ENCODE results near the gene TBC1D14.

Gene TBC1D14

DNA sequence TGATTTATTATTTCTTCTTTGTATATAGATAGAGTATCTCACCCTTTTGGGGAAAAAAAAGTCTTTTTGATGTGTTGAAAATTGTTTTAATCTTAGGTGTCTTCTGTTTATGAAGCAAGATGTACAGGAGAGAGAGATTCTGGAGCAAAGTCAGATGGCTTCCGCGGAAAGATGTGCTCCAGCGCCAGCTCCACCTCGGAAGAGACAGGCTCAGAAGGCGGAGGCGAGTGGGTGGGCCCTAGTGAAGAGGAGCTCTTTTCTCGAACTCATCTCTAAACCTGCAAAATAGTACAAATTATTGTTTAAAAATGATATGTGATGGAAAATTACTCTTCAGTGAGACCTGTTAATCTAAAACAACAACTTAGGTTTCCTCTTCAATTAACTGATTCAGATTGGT is 28.9 kb upstream of the TBC1D14 start:
- Histone ChIP-seq H3K27ac (ENCODE audit: low read depth, low read length) (no peak overlapping the region), H3K9me3 (ENCODE audit: control insufficient read depth, insufficient read depth, low read length) (no peaks in the 10 kb centered on the region), H3K27me3 (ENCODE audit: control insufficient read depth, insufficient read depth, low read length) (no peaks in the 10 kb centered on the region), H3K4me3 (ENCODE audit: low read depth, low read length) (no peak overlapping the region), H3K36me3 (ENCODE audit: control insufficient read depth, insufficient read depth, low read length) (peaks cover 68% of the 10 kb centered on the region), H3K9ac (ENCODE audit: low read depth, low read length) (no peak overlapping the region), H3K4me1 (ENCODE audit: control insufficient read depth, insufficient read depth, low read length) (peaks cover 4% of the 10 kb centered on the region; the same call in 1 of the 2 replicates)

- Histone ChIP-seq H3K27me3 (ENCODE audit: control insufficient read depth, insufficient read depth, low read length) (no peaks in the 10 kb centered on the region), H3K4me1 (ENCODE audit: control insufficient read depth, insufficient read depth, low read length) (peaks cover 4% of the 10 kb centered on the region; the same call in 1 of the 2 replicates), H3K36me3 (ENCODE audit: control insufficient read depth, insufficient read depth, low read length) (peaks cover 56% of the 10 kb centered on the region), H3K27ac (ENCODE audit: low read depth, low read length) (no peak overlapping the region), H3K9me3 (ENCODE audit: control insufficient read depth, insufficient read depth, low read length) (no peaks in the 10 kb centered on the region), H3K4me3 (ENCODE audit: low read depth, low read length) (no peak overlapping the region), H3K9ac (ENCODE audit: low read depth, low read length) (no peak overlapping the region)
Measured at GRCh38 chr4:6881908-6882307, 27.7 kb upstream of the TBC1D14 start.

DNA sequence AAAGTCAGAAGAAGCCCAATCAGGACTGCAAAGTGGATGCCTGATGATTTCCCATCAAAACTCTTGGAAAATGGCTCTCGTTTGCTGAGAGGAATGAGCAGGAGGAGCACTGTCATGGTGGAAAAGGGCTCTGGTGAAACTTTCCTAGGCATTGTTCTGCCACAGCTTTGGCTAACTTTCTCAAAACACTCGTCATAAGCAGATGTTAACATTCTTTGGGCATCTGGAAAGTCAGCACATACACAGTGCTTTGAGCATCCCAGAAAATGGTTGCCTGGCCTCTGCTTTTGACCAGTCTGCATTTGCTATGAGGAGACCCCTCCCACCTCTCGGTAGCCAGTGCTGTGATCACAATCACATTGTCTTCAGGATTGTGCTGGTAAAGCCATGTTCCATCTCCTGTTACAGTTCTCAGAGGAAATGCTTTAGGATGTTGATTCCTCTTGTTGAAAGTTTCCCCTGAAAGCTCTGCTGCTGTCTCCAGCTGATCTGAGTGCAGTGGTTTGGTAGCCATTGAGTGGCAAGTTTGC is 25.2 kb upstream of the TBC1D14 start:
- peaks cover 34% of the 10 kb centered on the region for H3K36me3 ChIP-seq (ENCODE audit: control insufficient read depth, insufficient read depth, low read length)
- no peaks in the 10 kb centered on the region for H3K9me3 ChIP-seq (ENCODE audit: control insufficient read depth, insufficient read depth, low read length)
- H3K9ac ChIP-seq (ENCODE audit: low read depth, low read length), result no peak overlapping the region
- peaks cover 4% of the 10 kb centered on the region; the same call in 1 of the 2 replicates for H3K4me1 ChIP-seq (ENCODE audit: control insufficient read depth, insufficient read depth, low read length)
- no peak overlapping the region for H3K4me3 ChIP-seq (ENCODE audit: low read depth, low read length)
- H3K27ac ChIP-seq (ENCODE audit: low read depth, low read length), result no peak overlapping the region
- no peaks in the 10 kb centered on the region for H3K27me3 ChIP-seq (ENCODE audit: control insufficient read depth, insufficient read depth, low read length)

DNA sequence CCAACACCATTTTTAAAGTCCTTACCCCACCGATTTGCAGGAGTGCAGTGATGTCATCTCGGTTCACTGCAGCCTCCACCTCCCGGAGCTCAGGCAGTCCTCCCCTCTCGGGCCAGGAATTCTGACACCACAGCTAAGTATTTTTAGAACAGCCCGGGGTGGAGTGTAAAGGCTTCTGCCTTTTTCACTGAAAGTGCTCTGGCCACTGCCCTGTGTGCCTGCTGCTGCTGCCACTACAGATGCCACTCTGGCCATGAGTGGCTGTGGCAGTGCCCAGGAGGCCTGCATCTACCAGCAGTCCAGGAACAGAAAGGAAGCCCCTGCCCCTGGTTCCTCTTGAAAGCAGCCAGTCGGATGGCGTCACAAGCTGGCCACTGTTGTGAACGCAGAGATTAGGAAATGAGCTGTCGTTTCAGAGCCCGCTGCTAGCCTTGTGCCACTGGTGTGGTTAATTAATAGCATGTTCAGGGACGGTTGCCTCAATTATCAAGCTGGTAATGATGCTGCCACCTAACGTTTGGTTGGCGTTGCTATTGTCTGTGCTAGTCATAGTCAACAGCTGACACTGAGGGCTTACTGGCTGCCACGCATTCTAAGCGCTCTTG is 23.6 kb upstream of the TBC1D14 start:
- H3K9me3 ChIP-seq (ENCODE audit: control insufficient read depth, insufficient read depth, low read length), result no peaks in the 10 kb centered on the region; the same call in 1 of the 2 replicates
- no peaks in the 10 kb centered on the region for H3K27me3 ChIP-seq (ENCODE audit: control insufficient read depth, insufficient read depth, low read length)
- H3K36me3 ChIP-seq (ENCODE audit: control insufficient read depth, insufficient read depth, low read length), result peaks cover 23% of the 10 kb centered on the region
- H3K9ac ChIP-seq (ENCODE audit: low read depth, low read length), result no peak overlapping the region
- H3K4me3 ChIP-seq (ENCODE audit: low read depth, low read length), result no peak overlapping the region
- no peak overlapping the region for H3K27ac ChIP-seq (ENCODE audit: low read depth, low read length)
- H3K4me1 ChIP-seq (ENCODE audit: control insufficient read depth, insufficient read depth, low read length), result peaks cover 4% of the 10 kb centered on the region; the same call in 1 of the 2 replicates

DNA sequence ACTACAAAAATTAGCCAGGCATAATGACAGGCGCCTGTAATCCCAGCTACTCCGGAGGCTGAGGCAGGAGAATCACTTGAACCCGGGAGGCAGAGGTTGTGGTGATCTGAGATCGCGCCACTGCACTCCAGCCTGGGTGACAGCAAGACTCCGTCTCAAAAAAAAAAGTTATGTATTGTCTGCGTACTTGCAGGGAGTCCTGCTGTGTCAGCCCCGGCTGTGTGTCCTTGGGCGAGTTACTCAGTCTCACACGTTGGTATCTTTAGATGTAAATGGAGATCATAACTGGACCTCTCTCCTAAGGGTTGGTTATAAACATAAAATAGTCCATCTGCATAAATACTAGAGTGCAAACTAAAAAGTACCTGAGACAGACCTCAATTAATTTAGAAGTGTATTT is 22.7 kb upstream of the TBC1D14 start:
- Histone ChIP-seq H3K9ac (ENCODE audit: low read depth, low read length) (no peak overlapping the region), H3K27ac (ENCODE audit: low read depth, low read length) (no peak overlapping the region), H3K27me3 (ENCODE audit: control insufficient read depth, insufficient read depth, low read length) (no peaks in the 10 kb centered on the region), H3K4me1 (ENCODE audit: control insufficient read depth, insufficient read depth, low read length) (peaks cover 4% of the 10 kb centered on the region; the same call in 1 of the 2 replicates), H3K9me3 (ENCODE audit: control insufficient read depth, insufficient read depth, low read length) (no peaks in the 10 kb centered on the region; the same call in 1 of the 2 replicates), H3K36me3 (ENCODE audit: control insufficient read depth, insufficient read depth, low read length) (peaks cover 14% of the 10 kb centered on the region), H3K4me3 (ENCODE audit: low read depth, low read length) (no peak overlapping the region)

- H3K9ac ChIP-seq (ENCODE audit: low read depth, low read length), result no peak overlapping the region
- H3K4me3 ChIP-seq (ENCODE audit: low read depth, low read length), result no peak overlapping the region
- H3K4me1 ChIP-seq (ENCODE audit: control insufficient read depth, insufficient read depth, low read length), result peaks cover 4% of the 10 kb centered on the region; the same call in 1 of the 2 replicates
- no peak overlapping the region for H3K27ac ChIP-seq (ENCODE audit: low read depth, low read length)
- H3K27me3 ChIP-seq (ENCODE audit: control insufficient read depth, insufficient read depth, low read length), result no peaks in the 10 kb centered on the region
- no peaks in the 10 kb centered on the region; the same call in 1 of the 2 replicates for H3K9me3 ChIP-seq (ENCODE audit: control insufficient read depth, insufficient read depth, low read length)
- peaks cover 5% of the 10 kb centered on the region for H3K36me3 ChIP-seq (ENCODE audit: control insufficient read depth, insufficient read depth, low read length)
Measured at GRCh38 chr4:6887591-6888371, 21.8 kb upstream of the TBC1D14 start.

- Histone ChIP-seq H3K9ac (ENCODE audit: low read depth, low read length) (no peak overlapping the region), H3K9me3 (ENCODE audit: control insufficient read depth, insufficient read depth, low read length) (no peaks in the 10 kb centered on the region; the same call in 1 of the 2 replicates), H3K4me1 (ENCODE audit: control insufficient read depth, insufficient read depth, low read length) (peaks cover 4% of the 10 kb centered on the region; the same call in 1 of the 2 replicates), H3K27me3 (ENCODE audit: control insufficient read depth, insufficient read depth, low read length) (no peaks in the 10 kb centered on the region), H3K4me3 (ENCODE audit: low read depth, low read length) (no peak overlapping the region), H3K27ac (ENCODE audit: low read depth, low read length) (no peak overlapping the region), H3K36me3 (ENCODE audit: control insufficient read depth, insufficient read depth, low read length) (no peaks in the 10 kb centered on the region; the same call in 1 of the 2 replicates)
Measured at GRCh38 chr4:6888506-6889071, 21.0 kb upstream of the TBC1D14 start.

DNA sequence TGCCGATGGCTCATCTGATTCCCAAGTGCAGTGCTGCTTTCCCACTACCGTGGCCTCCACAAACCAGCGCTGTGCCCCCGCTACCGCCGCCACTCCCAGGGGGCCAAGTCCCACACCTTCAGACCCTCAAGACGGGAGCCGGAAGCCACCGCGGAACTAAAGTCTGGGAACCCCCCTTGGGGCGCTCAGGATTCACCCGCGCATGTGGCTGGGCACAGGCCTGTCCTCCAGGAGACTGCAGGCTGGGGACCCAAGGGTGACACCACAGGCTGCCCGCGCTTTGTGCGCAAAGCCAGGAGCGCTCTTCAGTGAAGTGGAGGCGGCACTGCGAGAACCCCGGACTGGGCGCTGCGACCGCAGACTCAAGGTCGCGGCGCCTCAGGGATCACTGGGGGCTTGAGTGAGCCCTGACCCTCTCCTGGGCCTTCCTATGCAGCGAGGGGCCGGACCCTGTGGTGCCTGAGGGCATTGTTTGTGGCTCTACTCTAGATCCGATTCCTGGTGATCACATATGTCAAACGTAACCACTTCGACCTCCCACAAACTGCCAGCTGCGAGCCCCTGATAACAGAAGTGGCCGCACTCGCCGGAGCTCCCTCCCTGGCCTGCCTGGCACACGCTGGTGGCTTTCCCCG is 20.4 kb upstream of the TBC1D14 start:
- H3K9ac ChIP-seq (ENCODE audit: low read depth, low read length), result no peak overlapping the region
- no peaks in the 10 kb centered on the region for H3K36me3 ChIP-seq (ENCODE audit: control insufficient read depth, insufficient read depth, low read length)
- H3K9me3 ChIP-seq (ENCODE audit: control insufficient read depth, insufficient read depth, low read length), result no peaks in the 10 kb centered on the region; the same call in 1 of the 2 replicates
- peaks cover 2% of the 10 kb centered on the region; the same call in 1 of the 2 replicates for H3K4me1 ChIP-seq (ENCODE audit: control insufficient read depth, insufficient read depth, low read length)
- H3K27ac ChIP-seq (ENCODE audit: low read depth, low read length), result no peak overlapping the region
- H3K27me3 ChIP-seq (ENCODE audit: control insufficient read depth, insufficient read depth, low read length), result no peaks in the 10 kb centered on the region
- no peak overlapping the region for H3K4me3 ChIP-seq (ENCODE audit: low read depth, low read length)

GRCh38 chr4:6889736-6890324 is 19.8 kb upstream of the TBC1D14 start:
- no peak overlapping the region for H3K9ac ChIP-seq (ENCODE audit: low read depth, low read length)
- no peak overlapping the region for H3K4me3 ChIP-seq (ENCODE audit: low read depth, low read length)
- H3K27me3 ChIP-seq (ENCODE audit: control insufficient read depth, insufficient read depth, low read length), result no peaks in the 10 kb centered on the region
- H3K36me3 ChIP-seq (ENCODE audit: control insufficient read depth, insufficient read depth, low read length), result no peaks in the 10 kb centered on the region
- no peaks in the 10 kb centered on the region; the same call in 1 of the 2 replicates for H3K9me3 ChIP-seq (ENCODE audit: control insufficient read depth, insufficient read depth, low read length)
- no peaks in the 10 kb centered on the region for H3K4me1 ChIP-seq (ENCODE audit: control insufficient read depth, insufficient read depth, low read length)
- H3K27ac ChIP-seq (ENCODE audit: low read depth, low read length), result no peak overlapping the region

- no peaks in the 10 kb centered on the region for H3K27me3 ChIP-seq (ENCODE audit: control insufficient read depth, insufficient read depth, low read length)
- H3K9ac ChIP-seq (ENCODE audit: low read depth, low read length), result no peak overlapping the region
- H3K27ac ChIP-seq (ENCODE audit: low read depth, low read length), result no peak overlapping the region
- no peaks in the 10 kb centered on the region for H3K4me1 ChIP-seq (ENCODE audit: control insufficient read depth, insufficient read depth, low read length)
- no peaks in the 10 kb centered on the region for H3K36me3 ChIP-seq (ENCODE audit: control insufficient read depth, insufficient read depth, low read length)
- H3K9me3 ChIP-seq (ENCODE audit: control insufficient read depth, insufficient read depth, low read length), result no peaks in the 10 kb centered on the region; the same call in 1 of the 2 replicates
- no peak overlapping the region for H3K4me3 ChIP-seq (ENCODE audit: low read depth, low read length)
Measured at GRCh38 chr4:6890358-6890757, 19.3 kb upstream of the TBC1D14 start.

All from HUES48 (cell line).